GM12872 (cell line): ENCODE data around the gene MTHFD1.

ENCODE experiments used
- CTCF ChIP-seq: IDR thresholded peaks from 3 replicates; pipeline ENCODE4 v1.5.1; 2011; ENCODE audit warnings: low read depth, mild to moderate bottlenecking, low read length, moderate library complexity; ENCODE audit not compliant: insufficient read depth

MTHFD1 gene

DNA sequence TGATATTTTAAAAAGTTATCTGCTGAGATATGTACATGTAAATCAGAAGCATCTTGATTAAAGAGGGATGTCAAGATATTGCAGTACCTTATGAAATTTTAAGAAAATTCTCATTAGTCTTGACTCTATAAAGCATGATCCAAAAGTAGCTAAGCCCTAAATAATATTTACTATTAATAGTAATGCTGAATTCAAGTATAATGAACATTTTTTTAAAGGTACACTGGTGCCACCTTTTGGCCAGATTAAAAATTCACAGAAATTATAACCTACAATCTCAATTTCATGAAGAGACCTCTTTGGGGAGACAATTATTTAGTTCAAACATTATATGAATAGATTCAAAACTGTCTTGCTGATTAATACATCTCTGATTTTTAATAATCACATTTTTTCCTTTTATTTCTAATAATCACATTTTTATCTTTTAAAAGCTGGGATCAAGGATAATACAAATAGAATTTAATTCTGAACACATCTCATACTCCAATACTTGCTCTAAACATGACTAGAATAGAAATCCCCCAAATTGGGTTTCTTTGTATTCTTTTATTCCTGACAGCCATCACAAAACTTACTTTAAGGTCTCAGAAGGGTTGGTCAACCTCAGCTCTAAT lies 90.6 kb downstream of the MTHFD1 start:
- TF ChIP-seq CTCF: 0 out of 3 replicates have a peak, but pooled peaks have one; percentile 21

- TF ChIP-seq CTCF: no peak
These were observed 100.5 kb downstream of the MTHFD1 start for GRCh38 chr14:64488590-64489099.

DNA sequence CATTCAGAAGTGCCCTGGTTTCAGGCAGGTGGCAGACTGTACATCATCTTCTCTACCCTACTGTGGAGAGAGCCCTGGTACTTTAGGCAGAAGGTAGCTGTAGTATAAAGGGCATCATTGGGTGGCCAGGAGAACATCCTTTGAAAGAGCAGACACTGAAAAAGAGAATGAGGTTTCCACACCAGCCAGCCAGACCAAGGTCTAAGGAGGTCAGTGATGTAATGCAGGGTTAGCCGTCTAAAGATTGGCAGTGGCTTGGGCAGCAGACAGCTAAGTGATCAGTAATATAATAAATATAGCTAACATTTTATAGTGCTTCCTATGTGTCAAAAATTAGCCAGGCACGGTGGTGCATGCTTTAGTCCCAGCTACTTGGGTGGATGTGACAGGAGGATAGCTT lies 103.5 kb downstream of the MTHFD1 start:
- no peak for TF ChIP-seq CTCF

- no peak for TF ChIP-seq CTCF
These were observed 105.3 kb downstream of the MTHFD1 start for GRCh38 chr14:64493455-64493854.

DNA sequence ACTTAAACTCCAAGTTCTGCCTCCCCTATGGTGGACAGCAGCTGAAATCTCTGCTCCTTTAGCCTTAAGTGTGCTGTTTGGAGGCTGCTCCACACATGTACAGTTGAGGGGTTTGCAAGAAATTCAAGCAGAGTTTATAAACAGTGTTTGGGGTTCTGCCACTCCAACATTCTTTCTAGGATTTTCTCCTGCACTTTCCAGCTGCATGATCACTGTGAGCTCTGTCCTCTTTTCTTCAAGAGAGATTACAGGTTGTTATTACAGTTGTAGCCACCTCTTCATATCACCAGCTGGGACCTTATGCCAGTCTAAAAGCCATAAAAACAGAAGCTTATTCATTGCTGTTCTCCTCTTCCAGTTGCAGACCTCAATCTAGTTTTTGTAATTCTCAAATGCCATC lies 107.1 kb downstream of the MTHFD1 start:
- no peak for TF ChIP-seq CTCF

DNA sequence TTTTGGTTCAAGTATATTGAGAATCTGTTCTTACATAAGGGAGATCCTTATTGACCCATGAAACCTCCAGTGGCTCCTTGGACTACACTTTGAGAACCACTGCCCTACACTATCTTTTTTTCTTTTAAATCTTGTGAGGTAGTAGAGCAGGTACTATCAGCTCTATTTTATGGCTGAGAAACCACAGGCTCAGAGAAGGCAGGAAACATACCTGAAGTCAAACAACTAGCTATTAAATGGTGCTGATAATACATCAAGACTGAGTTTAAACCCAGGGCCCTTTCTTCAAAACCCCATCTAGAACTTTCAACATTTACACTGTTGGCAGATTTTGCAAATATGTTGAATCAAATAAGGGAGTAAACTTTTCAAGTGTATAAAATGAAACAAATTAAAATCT lies 108.6 kb downstream of the MTHFD1 start:
- TF ChIP-seq CTCF: no peak

DNA sequence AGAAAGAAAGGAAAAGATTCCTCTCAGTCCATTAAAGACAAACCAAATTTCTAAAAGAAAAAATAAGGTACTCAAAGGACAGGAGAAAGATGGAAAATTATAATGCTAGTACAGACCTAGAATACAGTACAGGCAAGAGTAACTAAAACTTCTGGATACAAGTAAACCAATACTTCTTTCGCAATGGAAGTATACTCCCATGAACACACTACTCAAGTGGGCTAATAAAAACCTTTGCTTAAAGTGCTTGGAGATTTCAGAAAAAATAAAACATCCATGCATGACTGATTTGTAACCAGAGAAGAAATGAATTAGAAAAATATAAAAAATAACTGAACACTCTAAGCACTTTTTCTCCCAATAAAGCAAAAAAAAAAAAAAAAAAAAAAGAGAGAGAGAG lies 111.9 kb downstream of the MTHFD1 start:
- no peak for TF ChIP-seq CTCF
